BE2C (cell line): ENCODE data around the gene SLC9A1.
"Not testable (repeated sequence)": the region's sequence is repeated elsewhere in the genome, so short reads cannot be mapped to it uniquely, and the experiment has no call there.

Experiments
- DNase-seq: peaks from one replicate; pipeline ENCODE4 v3.0.0-alpha.2; 2020
- H3K27me3 ChIP-seq: fragments of 250-450 bp; sonication (Bioruptor Pico); 2 replicates; pipeline ENCODE4 v1.5.1; 2020; ENCODE audit warnings: mild to moderate bottlenecking
- H3K36me3 ChIP-seq: fragments of 250-450 bp; sonication (Bioruptor Pico); 2 replicates; pipeline ENCODE4 v1.5.1; 2020; ENCODE audit warnings: mild to moderate bottlenecking
- H3K4me1 ChIP-seq: fragments of 250-450 bp; sonication (Bioruptor Pico); 2 replicates; pipeline ENCODE4 v1.5.1; 2020
- H3K4me3 ChIP-seq: 2 replicates; pipeline ENCODE4 v1.5.1; 2011; ENCODE audit warnings: low read depth, low read length
- H3K9me3 ChIP-seq: fragments of 250-450 bp; sonication (Bioruptor Pico); 2 replicates; pipeline ENCODE4 v1.5.1; 2020
- TF ChIP-seq, protein P1 (sequence below): IDR thresholded peaks from 2 replicates; pipeline ENCODE4 v1.5.1; 2012; ENCODE audit warnings: mild to moderate bottlenecking, low read depth, low read length

The SLC9A1 gene

DNA sequence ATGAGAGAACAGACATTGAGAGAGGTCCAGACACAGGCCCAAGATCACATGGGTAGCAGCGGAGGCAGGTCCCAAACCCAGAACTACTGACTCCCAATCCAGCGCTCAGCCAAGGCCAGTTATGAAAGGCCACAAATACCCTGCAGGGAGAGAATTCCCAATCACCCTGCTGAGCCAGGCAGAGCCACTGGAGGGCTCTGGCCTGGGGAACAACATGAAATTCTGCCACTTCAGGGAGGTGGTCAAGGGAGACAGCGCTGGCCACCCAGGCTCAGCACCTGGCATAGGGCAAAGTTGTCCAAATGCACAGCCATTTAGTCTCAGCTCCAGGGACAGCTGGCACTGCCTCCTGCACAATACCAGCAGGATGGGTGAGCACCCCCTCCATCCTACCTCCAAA is 27.5 kb downstream of the SLC9A1 start:
- H3K4me3 ChIP-seq: no peak overlapping the region
- H3K9me3 ChIP-seq: no peaks in the 10 kb centered on the region
- TF ChIP-seq, protein P1, sequence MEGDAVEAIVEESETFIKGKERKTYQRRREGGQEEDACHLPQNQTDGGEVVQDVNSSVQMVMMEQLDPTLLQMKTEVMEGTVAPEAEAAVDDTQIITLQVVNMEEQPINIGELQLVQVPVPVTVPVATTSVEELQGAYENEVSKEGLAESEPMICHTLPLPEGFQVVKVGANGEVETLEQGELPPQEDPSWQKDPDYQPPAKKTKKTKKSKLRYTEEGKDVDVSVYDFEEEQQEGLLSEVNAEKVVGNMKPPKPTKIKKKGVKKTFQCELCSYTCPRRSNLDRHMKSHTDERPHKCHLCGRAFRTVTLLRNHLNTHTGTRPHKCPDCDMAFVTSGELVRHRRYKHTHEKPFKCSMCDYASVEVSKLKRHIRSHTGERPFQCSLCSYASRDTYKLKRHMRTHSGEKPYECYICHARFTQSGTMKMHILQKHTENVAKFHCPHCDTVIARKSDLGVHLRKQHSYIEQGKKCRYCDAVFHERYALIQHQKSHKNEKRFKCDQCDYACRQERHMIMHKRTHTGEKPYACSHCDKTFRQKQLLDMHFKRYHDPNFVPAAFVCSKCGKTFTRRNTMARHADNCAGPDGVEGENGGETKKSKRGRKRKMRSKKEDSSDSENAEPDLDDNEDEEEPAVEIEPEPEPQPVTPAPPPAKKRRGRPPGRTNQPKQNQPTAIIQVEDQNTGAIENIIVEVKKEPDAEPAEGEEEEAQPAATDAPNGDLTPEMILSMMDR: no peak; the same call in 1 of the 2 replicates
- no peaks in the 10 kb centered on the region for H3K36me3 ChIP-seq
- H3K4me1 ChIP-seq: peaks cover 1% of the 10 kb centered on the region; the same call in 1 of the 2 replicates
- no peaks in the 10 kb centered on the region for H3K27me3 ChIP-seq
- DNase-seq: no peak

DNA sequence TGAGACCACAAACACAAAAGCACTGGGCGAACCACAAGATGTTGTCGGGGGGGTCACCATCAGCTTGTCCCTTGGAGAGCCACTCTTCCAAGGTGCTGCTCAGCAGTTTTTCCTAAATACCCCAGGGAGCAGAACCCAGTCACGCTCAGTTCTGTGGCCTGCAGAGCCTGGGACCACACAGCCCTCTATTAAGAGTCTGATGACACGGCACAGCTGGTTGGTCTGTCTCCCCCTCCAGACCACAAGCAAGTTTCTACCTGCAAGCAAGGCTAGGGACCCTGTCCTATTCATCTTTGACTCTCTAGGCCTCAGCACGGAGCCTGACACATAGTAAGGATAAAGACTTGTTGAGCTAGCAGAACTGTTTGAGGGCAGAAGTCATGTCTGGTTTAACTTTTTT is 28.5 kb downstream of the SLC9A1 start:
- Histone ChIP-seq H3K9me3 (no peaks in the 10 kb centered on the region), H3K27me3 (no peaks in the 10 kb centered on the region), H3K4me3 (no peak overlapping the region), H3K4me1 (peaks cover 4% of the 10 kb centered on the region; the same call in 1 of the 2 replicates), H3K36me3 (no peaks in the 10 kb centered on the region)
- DNase-seq: no peak
- TF ChIP-seq, protein P1: no peak

DNA sequence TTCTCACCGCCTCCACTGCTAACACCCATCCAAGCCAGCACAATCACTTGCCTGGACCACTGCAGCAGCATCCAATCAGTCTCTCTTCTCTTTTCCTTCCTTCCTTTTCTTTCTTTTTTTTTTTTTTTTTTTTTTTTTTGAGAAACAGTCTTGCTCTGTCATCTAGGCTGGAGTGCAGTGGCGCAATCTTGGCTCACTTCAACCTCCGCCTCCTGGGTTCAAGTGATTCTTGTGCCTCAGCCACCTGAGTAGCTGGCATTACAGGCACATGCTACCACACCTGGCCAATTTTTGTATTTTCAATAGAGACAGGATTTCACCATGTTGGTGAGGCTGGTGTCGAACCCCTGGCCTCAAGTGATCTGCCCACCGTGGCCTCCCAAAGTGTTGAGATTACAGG is 29.8 kb downstream of the SLC9A1 start:
- H3K27me3 ChIP-seq, H3K9me3 ChIP-seq, H3K4me3 ChIP-seq, DNase-seq, H3K36me3 ChIP-seq, H3K4me1 ChIP-seq: not testable (repeated sequence)

DNA sequence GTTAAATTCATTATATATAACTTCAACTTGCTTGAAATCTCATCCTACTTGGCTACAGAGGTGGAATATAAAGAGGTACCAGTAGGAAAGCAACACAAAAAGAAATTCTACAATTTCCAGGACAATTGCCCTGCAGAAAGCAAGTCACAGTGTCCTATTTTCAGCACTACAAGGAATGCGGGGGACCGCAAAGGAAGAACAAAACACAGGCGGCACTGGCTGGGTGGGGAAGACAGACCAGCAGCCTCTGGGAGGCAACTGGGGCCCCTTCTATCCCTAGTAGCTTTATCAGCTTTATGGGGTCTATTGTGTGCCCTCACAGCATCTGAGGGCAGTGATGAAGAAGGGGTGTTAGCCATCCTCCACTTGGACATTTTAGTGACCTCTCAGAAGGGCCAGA is 30.5 kb downstream of the SLC9A1 start:
- Histone ChIP-seq H3K4me3 (no peak overlapping the region), H3K4me1 (peaks cover 4% of the 10 kb centered on the region; the same call in 1 of the 2 replicates), H3K36me3 (no peaks in the 10 kb centered on the region), H3K9me3 (no peaks in the 10 kb centered on the region), H3K27me3 (no peaks in the 10 kb centered on the region)
- DNase-seq: no peak
- TF ChIP-seq, protein P1: no peak

DNA sequence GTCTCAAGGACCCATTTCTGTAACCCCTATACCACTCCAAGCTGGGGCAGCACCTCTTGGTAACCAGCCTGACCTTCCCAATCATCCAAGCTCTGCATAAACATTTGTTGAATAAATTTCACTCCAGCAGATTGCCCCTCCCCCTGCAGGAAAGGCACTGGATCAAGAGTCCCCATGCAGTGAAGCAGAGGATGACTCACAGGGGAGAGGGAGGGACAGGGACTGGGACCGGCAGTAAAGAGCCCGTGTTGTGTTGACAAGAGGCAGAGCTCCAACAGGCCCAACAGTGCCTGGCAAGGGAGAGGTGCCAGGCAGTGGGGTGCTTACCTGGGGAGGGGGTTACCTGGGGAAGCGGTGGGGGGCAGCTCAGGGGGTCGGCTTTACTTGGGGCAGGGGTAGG is 32.3 kb downstream of the SLC9A1 start:
- no peak overlapping the region for H3K4me3 ChIP-seq
- H3K9me3 ChIP-seq: no peaks in the 10 kb centered on the region
- DNase-seq: peak; percentile 59
- H3K4me1 ChIP-seq: peaks cover 4% of the 10 kb centered on the region; the same call in 1 of the 2 replicates
- no peaks in the 10 kb centered on the region for H3K27me3 ChIP-seq
- TF ChIP-seq, protein P1: no peak
- no peaks in the 10 kb centered on the region for H3K36me3 ChIP-seq

DNA sequence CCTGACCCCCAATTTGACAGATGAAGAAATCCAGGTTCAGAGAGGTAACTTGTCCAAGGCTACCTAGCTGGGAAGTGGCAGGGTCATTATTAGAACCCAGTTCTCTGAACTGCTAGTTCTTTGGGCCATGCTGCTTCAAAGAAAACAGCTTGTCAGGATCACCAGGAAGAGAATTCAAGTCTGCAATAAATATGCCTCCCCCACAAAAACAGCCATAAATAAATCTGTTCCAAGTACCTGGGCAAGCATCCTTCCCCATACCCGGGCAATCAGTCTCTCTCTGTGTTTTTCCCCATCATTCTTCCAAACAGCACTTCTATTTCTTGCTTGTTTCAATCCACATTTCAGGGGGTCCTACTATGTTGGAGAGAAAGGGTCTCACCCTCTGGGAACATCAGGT is 34.1 kb downstream of the SLC9A1 start:
- H3K4me1 ChIP-seq: peaks cover 4% of the 10 kb centered on the region; the same call in 1 of the 2 replicates
- H3K27me3 ChIP-seq: no peaks in the 10 kb centered on the region
- no peak overlapping the region for H3K4me3 ChIP-seq
- no peaks in the 10 kb centered on the region for H3K36me3 ChIP-seq
- TF ChIP-seq, protein P1: no peak
- H3K9me3 ChIP-seq: no peaks in the 10 kb centered on the region
- DNase-seq: no peak

DNA sequence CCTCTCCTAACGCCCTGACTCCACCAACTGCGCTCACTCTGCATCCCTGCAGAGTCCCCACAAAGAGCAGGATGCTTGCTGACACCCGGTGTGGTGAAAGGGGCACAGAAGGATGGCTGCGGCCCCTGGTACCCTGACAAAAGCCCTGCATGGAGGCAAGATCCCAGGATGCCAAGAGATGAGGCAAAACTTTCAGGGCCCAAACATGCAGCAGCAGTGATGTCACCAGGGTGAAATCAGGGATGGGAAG is 36.6 kb downstream of the SLC9A1 start:
- TF ChIP-seq, protein P1: no peak
- Histone ChIP-seq H3K9me3 (no peaks in the 10 kb centered on the region), H3K36me3 (no peaks in the 10 kb centered on the region), H3K27me3 (no peaks in the 10 kb centered on the region), H3K4me1 (peaks cover 4% of the 10 kb centered on the region; the same call in 1 of the 2 replicates), H3K4me3 (no peak overlapping the region)
- no peak for DNase-seq
